Natural killer cell treated with Interleukin-12 subunit alpha and Interleukin-12 subunit beta and Interleukin-15 and Interleukin-18, amount 100 ng/mL, for 72 hours (primary cell): Measurements from ENCODE around the gene MGLL. TPM values are rescaled to one million over a fixed set of nuclear protein-coding genes. Genes with fewer than 3 reads are reported as not detected.
A peak's percentile ranks its signal among the peaks of the same experiment; 100 is the strongest.

Source experiments
- ATAC-seq, 2 donors: fragments of 150-1000 bp; cut with Tn5 transposase in 1 of 2; sonication (Bioruptor Pico), chemical (Tn5 transposase) in 1 of 2; 2 replicates each; pipeline ENCODE4 v1.10.0; 2021
- DNase-seq: peaks from one replicate; pipeline ENCODE4 v3.0.0; 2022; ENCODE audit warnings: low spot score
- H3K27ac Mint-ChIP-seq, 2 donors: 1 replicate in 1 of 2; 2 replicates in 1 of 2; pipeline ENCODE4 v1.8.0; 2022; ENCODE audit warnings: mixed read lengths in 2 of 2, mild to moderate bottlenecking in 1 of 2, moderate library complexity in 1 of 2
- H3K27me3 Mint-ChIP-seq, 2 donors: 1 replicate in 1 of 2; 2 replicates in 1 of 2; pipeline ENCODE4 v1.8.0; 2022; ENCODE audit warnings: mixed read lengths in 2 of 2
- H3K36me3 Mint-ChIP-seq: one replicate; pipeline ENCODE4 v1.8.0; 2022; ENCODE audit warnings: mixed read lengths
- H3K4me1 Mint-ChIP-seq, 2 donors: 1 replicate in 1 of 2; 2 replicates in 1 of 2; pipeline ENCODE4 v1.8.0; 2022; ENCODE audit warnings: low read depth in 2 of 2, mixed read lengths in 2 of 2, mild to moderate bottlenecking in 1 of 2
- H3K4me3 Mint-ChIP-seq: one replicate; pipeline ENCODE4 v1.8.0; 2022; ENCODE audit warnings: mixed read lengths
- H3K9me3 Mint-ChIP-seq: 2 replicates; pipeline ENCODE4 v1.8.0; 2022; ENCODE audit warnings: mixed read lengths
- total RNA-seq, 2 donors: library from RNA; stranded (reverse); gene quantifications; one replicate each; pipeline ENCODE4 v1.2.3, GENCODE V29; 2022

The MGLL gene
- total RNA-seq, 2 donors from 2014 or later = 2.1 to 3.2 TPM

- Mint-ChIP-seq H3K27ac (no peak overlapping the region), H3K9me3 (peaks cover 12% of the 10 kb centered on the region), H3K4me1 (peaks cover 5 to 6% of the 10 kb centered on the region in 2 donors), H3K27me3 (peaks cover 12 to 51% of the 10 kb centered on the region in 2 donors), H3K4me3 (no peak overlapping the region), H3K36me3 (peaks cover 19% of the 10 kb centered on the region)
- ATAC-seq (no peak), DNase-seq (no peak)
Measured at GRCh38 chr3:127827808-127828207, 5.5 kb upstream of the MGLL start.

- DNase-seq (no peak), ATAC-seq (no peak)
- Mint-ChIP-seq H3K27me3 (peaks cover 21 to 40% of the 10 kb centered on the region in 2 donors), H3K27ac (no peak overlapping the region), H3K36me3 (peaks cover 19% of the 10 kb centered on the region), H3K4me3 (no peak overlapping the region), H3K9me3 (peaks cover 12% of the 10 kb centered on the region), H3K4me1 (peaks cover 6 to 8% of the 10 kb centered on the region in 2 donors)
Measured at GRCh38 chr3:127825756-127826155, 3.4 kb upstream of the MGLL start.

DNA sequence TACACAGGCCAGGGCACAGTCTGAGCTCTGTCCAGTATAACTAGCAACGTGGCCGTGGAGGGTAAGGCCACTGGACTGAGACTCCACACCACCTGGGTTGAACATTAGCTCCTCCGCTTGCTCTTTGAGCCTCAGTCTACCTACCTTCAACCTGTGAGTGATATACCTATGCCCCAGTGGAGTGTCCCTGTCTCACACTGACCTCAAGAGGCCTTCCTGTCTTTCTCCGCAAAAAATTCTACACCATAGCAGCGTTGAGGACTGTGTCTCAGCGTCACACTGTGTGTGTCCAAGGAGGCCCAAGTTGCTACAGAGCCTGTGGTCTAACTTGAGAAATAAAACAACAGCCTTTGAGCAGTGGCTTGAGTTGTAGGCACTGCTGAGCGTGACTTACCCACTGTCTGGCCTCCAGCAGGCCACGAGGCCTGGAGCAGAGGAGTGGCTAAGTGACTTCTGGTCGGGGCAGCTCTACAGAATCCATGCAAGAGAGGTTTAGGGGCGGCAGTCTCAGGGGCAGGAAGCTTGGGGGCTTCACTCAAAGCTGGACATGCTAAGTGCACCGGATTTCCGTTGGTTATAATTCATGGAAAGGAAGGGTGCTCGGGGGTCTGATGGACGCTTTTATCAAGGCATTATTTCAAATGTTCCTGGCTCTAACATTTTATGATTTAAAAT, 2.0 kb upstream of the MGLL start:
- Mint-ChIP-seq H3K4me3 (peak overlapping the region; percentile 58), H3K27me3 (peaks cover 26 to 37% of the 10 kb centered on the region in 2 donors), H3K36me3 (peaks cover 7% of the 10 kb centered on the region), H3K4me1 (peaks cover 6 to 12% of the 10 kb centered on the region in 2 donors), H3K27ac (no peak overlapping the region), H3K9me3 (no peaks in the 10 kb centered on the region)
- DNase-seq (no peak), ATAC-seq (no peak)

- Mint-ChIP-seq H3K9me3 (no peaks in the 10 kb centered on the region), H3K4me3 (peak overlapping the region; percentile 58), H3K27me3 (peaks cover 26 to 37% of the 10 kb centered on the region in 2 donors), H3K4me1 (peaks cover 6 to 12% of the 10 kb centered on the region in 2 donors), H3K36me3 (peaks cover 6% of the 10 kb centered on the region), H3K27ac (no peak overlapping the region)
- DNase-seq (no peak), ATAC-seq (peak in 1 of 2 donors; percentile 29)
Measured at GRCh38 chr3:127823426-127823857, 1.1 kb upstream of the MGLL start.

- Mint-ChIP-seq H3K27ac (no peak overlapping the region), H3K4me1 (peaks cover 6 to 12% of the 10 kb centered on the region in 2 donors), H3K27me3 (peaks cover 26 to 37% of the 10 kb centered on the region in 2 donors), H3K36me3 (peaks cover 2% of the 10 kb centered on the region), H3K4me3 (peak overlapping the region; percentile 80), H3K9me3 (no peaks in the 10 kb centered on the region)
- peak; percentile 70 to 75 for ATAC-seq
- DNase-seq = no peak
Measured at GRCh38 chr3:127822682-127823425, 539 bp upstream of the MGLL start.

DNA sequence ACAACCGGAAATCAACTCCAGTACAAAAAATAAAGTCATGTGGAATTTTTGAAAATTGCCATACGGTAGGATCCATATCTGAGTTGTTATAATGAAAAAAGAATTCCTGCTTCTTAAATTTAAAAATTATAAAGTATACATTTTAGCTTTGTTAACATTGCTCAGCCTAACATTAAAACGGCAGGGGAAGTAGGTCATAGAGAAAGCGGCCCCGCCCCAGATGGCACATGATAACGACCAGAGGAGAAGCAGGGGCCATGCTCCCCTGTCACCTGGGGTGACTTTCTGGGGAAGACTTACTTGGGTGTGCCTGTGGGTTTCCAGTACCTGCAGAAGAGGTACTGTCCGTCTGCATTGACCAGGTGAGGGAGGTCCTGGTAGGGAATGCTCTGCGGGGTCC, 921 bp downstream of the MGLL start:
- Mint-ChIP-seq H3K27me3 (peaks cover 24 to 32% of the 10 kb centered on the region in 2 donors), H3K4me1 (peaks cover 6 to 12% of the 10 kb centered on the region in 2 donors), H3K36me3 (no peaks in the 10 kb centered on the region), H3K9me3 (no peaks in the 10 kb centered on the region), H3K27ac (no peak overlapping the region), H3K4me3 (peak overlapping the region; percentile 66)
- ATAC-seq (no peak), DNase-seq (no peak)

DNA sequence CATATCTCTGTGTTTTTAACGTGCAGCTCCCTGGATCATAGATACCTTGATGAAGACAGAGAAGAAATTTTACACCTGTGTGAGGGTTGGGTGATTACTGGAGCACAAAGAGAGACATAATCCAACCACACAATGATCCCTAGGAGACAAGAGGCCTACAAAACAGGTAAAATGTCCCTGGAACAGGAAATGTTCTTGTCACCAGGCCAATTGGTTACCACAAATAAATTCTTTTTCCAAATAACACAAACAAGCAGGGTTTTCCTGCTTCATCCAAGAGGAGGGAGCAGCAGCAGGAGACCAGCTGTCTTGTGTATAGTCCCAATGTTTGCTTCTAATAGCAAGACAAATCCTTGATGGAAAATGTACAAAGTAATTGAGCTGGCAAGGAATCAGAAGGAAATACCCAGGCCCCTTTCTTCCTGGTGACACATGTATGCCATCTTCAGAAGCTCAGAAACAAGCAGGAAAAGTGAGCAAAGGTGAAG, 1.4 kb downstream of the MGLL start:
- DNase-seq = no peak
- peaks cover 23 to 29% of the 10 kb centered on the region in 2 donors for H3K27me3 Mint-ChIP-seq

GRCh38 chr3:127820221-127820825, 2.0 kb downstream of the MGLL start:
- DNase-seq (no peak), ATAC-seq (no peak)
- no peaks in the 10 kb centered on the region for H3K36me3 Mint-ChIP-seq
- no peaks in the 10 kb centered on the region for H3K9me3 Mint-ChIP-seq
- H3K27me3 Mint-ChIP-seq = peaks cover 23 to 29% of the 10 kb centered on the region in 2 donors
- H3K4me3 Mint-ChIP-seq = no peak overlapping the region
- no peak overlapping the region for H3K27ac Mint-ChIP-seq
- peaks cover 6 to 12% of the 10 kb centered on the region in 2 donors for H3K4me1 Mint-ChIP-seq

More for the DNA sequence above, 1.4 kb downstream of the MGLL start:
- Mint-ChIP-seq H3K4me1 (peaks cover 6 to 12% of the 10 kb centered on the region in 2 donors), H3K27ac (no peak overlapping the region), H3K9me3 (no peaks in the 10 kb centered on the region), H3K36me3 (no peaks in the 10 kb centered on the region), H3K4me3 (no peak overlapping the region)
- ATAC-seq = no peak

- Mint-ChIP-seq H3K27me3 (peaks cover 23 to 29% of the 10 kb centered on the region in 2 donors), H3K4me3 (no peak overlapping the region), H3K27ac (no peak overlapping the region), H3K36me3 (no peaks in the 10 kb centered on the region), H3K4me1 (peaks cover 6 to 12% of the 10 kb centered on the region in 2 donors), H3K9me3 (no peaks in the 10 kb centered on the region)
- no peak for ATAC-seq
- DNase-seq = no peak
Measured at GRCh38 chr3:127819656-127820055, 2.7 kb downstream of the MGLL start.

DNA sequence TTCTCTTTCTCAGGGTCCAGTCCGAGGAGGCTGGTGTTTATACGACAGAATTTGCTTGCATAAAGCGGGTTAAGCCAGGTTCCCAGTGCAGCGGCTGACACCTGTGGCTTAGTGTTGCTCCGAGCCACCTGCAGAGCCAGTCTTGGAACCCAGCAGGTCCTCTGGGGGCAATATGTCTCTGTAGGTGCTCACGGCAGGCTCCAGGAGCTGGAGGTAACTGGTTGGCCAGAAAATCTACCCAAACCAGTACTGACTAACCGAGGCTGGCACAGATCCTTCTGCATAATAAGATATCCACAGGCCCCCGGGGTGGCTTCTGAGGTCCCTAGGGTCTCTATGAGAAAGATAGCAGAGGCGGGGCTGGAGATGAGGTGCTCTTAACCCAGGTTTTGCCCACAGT, 3.2 kb downstream of the MGLL start:
- no peak overlapping the region for H3K4me3 Mint-ChIP-seq
- H3K27ac Mint-ChIP-seq = no peak overlapping the region
- H3K27me3 Mint-ChIP-seq = peaks cover 19 to 24% of the 10 kb centered on the region in 2 donors
- ATAC-seq = no peak
- H3K9me3 Mint-ChIP-seq = no peaks in the 10 kb centered on the region
- peaks cover 6 to 12% of the 10 kb centered on the region in 2 donors for H3K4me1 Mint-ChIP-seq
- no peak for DNase-seq
- no peaks in the 10 kb centered on the region for H3K36me3 Mint-ChIP-seq

DNA sequence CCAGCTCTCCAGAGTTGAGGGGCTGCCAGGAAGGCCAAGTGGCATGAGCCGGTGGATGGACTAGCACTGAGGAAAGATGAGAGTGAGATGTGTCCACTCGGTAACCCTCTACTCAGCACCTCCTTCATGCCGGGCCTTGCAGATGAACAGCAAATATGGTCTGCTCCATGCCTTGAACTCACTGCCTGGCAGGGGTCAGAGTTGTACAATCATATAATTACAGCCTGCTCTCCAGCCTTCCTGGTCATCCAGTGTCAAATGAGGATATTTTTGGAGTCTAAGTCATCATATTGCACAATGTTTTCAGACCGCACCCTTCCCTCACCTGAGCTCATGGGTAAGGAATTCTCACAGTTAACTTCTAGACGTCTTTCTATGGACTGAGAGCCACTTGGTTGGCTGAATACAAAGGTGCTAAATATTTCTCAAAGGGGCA, 4.9 kb downstream of the MGLL start:
- no peak overlapping the region for H3K4me3 Mint-ChIP-seq
- ATAC-seq = no peak
- no peak overlapping the region for H3K27ac Mint-ChIP-seq
- H3K9me3 Mint-ChIP-seq = no peaks in the 10 kb centered on the region
- H3K36me3 Mint-ChIP-seq = no peaks in the 10 kb centered on the region
- DNase-seq = no peak
- peaks cover 11 to 14% of the 10 kb centered on the region in 2 donors for H3K27me3 Mint-ChIP-seq
- peaks cover 0 to 7% of the 10 kb centered on the region in 2 donors for H3K4me1 Mint-ChIP-seq

DNA sequence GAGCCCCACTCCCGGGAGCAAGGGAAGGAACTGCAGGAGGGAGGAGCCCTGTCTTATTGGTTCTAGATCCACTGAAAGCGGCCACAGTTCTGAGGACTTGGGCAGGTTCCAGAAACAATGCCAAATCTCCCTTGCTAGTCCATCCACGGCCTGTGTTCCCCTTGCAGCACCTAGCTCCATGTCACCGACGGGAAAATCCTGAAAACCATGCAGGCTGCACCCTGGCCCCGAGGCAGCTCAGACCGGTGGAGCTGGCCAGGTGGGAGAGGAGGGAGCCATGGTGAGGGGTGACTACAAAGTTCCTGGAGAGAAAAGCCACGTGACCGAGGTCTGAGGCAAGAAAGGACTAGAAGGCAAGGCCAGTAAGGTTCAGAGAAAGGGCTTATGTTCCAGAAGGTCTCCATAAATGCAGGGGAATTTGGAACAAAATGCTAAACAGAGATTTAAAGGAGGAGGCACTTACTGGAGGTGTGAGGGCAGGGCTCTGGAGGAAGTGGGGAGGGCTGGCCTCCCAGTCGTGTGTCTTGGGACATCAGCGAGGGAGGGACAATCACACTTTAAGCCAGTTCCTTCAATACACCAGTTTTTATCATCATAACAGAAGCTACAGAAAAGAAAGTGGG, 5.4 kb downstream of the MGLL start:
- DNase-seq (no peak), ATAC-seq (no peak)
- no peak overlapping the region for H3K27ac Mint-ChIP-seq
- H3K4me1 Mint-ChIP-seq = peaks cover 0 to 7% of the 10 kb centered on the region in 2 donors
- peaks cover 10 to 14% of the 10 kb centered on the region in 2 donors for H3K27me3 Mint-ChIP-seq
- no peaks in the 10 kb centered on the region for H3K36me3 Mint-ChIP-seq
- H3K9me3 Mint-ChIP-seq = no peaks in the 10 kb centered on the region
- H3K4me3 Mint-ChIP-seq = no peak overlapping the region
